Kidney (tissue), 14 donors: Measurements from ENCODE around the gene LLGL2. TPM values are rescaled to one million over a fixed set of nuclear protein-coding genes. Genes with fewer than 3 reads are reported as not detected.

Experiments used
- DNase-seq, 5 donors: peaks; one replicate each; pipeline ENCODE4 v3.0.0-alpha.2; 2013 to 2020
- FAIRE-seq: peaks from 2 replicates; lab custom pipeline; 2012; peaks lifted over from hg19 to GRCh38; lab: Jason Lieb, UNC
- H3K27ac ChIP-seq, 2 donors: one replicate each; pipeline ENCODE4 v1.7.0; 2013; ENCODE audit warnings: low read depth in 2 of 2, low read length in 2 of 2, inconsistent platforms in 1 of 2
- H3K27me3 ChIP-seq: one replicate; pipeline ENCODE4 v1.7.1; 2013; ENCODE audit warnings: low read length, inconsistent platforms; ENCODE audit not compliant: control insufficient read depth, insufficient read depth
- H3K36me3 ChIP-seq, 3 donors: one replicate each; pipeline versions ENCODE4 v1.7.0 to v1.7.1; 2013; ENCODE audit warnings: low read length in 3 of 3, control low read depth in 1 of 3, inconsistent platforms in 1 of 3; ENCODE audit not compliant: insufficient read depth in 3 of 3, control insufficient read depth in 2 of 3
- H3K4me1 ChIP-seq, 3 donors: one replicate each; pipeline versions ENCODE4 v1.7.0 to v1.7.1; 2013; ENCODE audit warnings: low read length in 3 of 3, inconsistent platforms in 1 of 3, low read depth in 1 of 3; ENCODE audit not compliant: control insufficient read depth in 2 of 3, insufficient read depth in 2 of 3
- H3K4me3 ChIP-seq, 3 donors: one replicate each; pipeline versions ENCODE4 v1.7.0 to v1.8.1; 2013; ENCODE audit warnings: low read length in 3 of 3, control low read depth in 1 of 3, inconsistent platforms in 1 of 3
- H3K9ac ChIP-seq, 3 donors: one replicate each; pipeline versions ENCODE4 v1.7.0 to v1.7.1; 2013; ENCODE audit warnings: low read length in 3 of 3, control low read depth in 1 of 3, inconsistent platforms in 1 of 3
- H3K9me3 ChIP-seq, 3 donors: one replicate each; pipeline versions ENCODE4 v1.7.0 to v1.7.1; 2013; ENCODE audit warnings: low read length in 3 of 3, control low read depth in 1 of 3, inconsistent platforms in 1 of 3; ENCODE audit not compliant: control insufficient read depth in 2 of 3, insufficient read depth in 1 of 3
- CTCF ChIP-seq: IDR thresholded peaks from 3 replicates; pipeline ENCODE4 v1.5.1; 2012; ENCODE audit warnings: mild to moderate bottlenecking, moderate library complexity, borderline replicate concordance; ENCODE audit not compliant: insufficient read depth; ENCODE audit errors: extremely low read depth
- intact Hi-C: fragments of 100-400 bp; cut with DNase I; formaldehyde crosslinking; loops from one replicate; pipeline ENCODE4 v1.11.1; 2022
- polyA plus RNA-seq: library from polyadenylated mRNA; stranded (reverse); fragments of 350-450 nt; fragmentation: Illumina TruSeq; extraction: RNeasy Lipid Tissue Mini Kit (QIAGEN cat#74804); gene quantifications from one replicate; pipeline ENCODE4 v1.2.3, GENCODE V29; 2014; ENCODE audit warnings: low read depth, low replicate concordance; ENCODE audit not compliant: insufficient read depth
- total RNA-seq: library from RNA; stranded (reverse); fragmentation: NEBNext Ultra II Directional; extraction: Animal tissue kit (Norgen Biotek cat#: 25700); gene quantifications from one replicate; pipeline ENCODE4 v1.2.1, GENCODE V29; 2021
- donor health status: control.
- donor health status: control.
- donor health status: control.
- donor health status: control.
- donor health status: control.
- donor health status: DM: yes; HTN: yes; CAD: no.
- donor health status: Normal renal cell carcinoma (clear cell type).

The LLGL2 gene
- total and polyA plus RNA-seq, 2 donors from 2014 or later: 181 to 262 TPM

GRCh38 chr17:75499313-75500022, 26.0 kb upstream of the LLGL2 start:
- Histone ChIP-seq H3K27me3 (no peaks in the 10 kb centered on the region), H3K36me3 (peaks cover 0 to 45% (median 12%) of the 10 kb centered on the region in 3 donors), H3K4me1 (peaks cover 0 to 28% (median 2%) of the 10 kb centered on the region in 3 donors), H3K9ac (no peak overlapping the region), H3K27ac (peak overlapping the region; percentile 36 to 63), H3K9me3 (no peaks in the 10 kb centered on the region), H3K4me3 (no peak overlapping the region)
- FAIRE-seq: no peak
- TF ChIP-seq CTCF: no peak
- peak in 3 of 5 donors; percentile 53 to 72 (median 68) for DNase-seq
- intact Hi-C loops: loop anchor here (10.0 kb wide), 1 partner anchor 75 kb away; no protein-coding TSS in a partner anchor

GRCh38 chr17:75500419-75501216, 24.9 kb upstream of the LLGL2 start:
- Histone ChIP-seq H3K27ac (peak overlapping the region; percentile 63 to 70), H3K4me1 (peaks cover 0 to 31% (median 5%) of the 10 kb centered on the region in 3 donors), H3K9me3 (no peaks in the 10 kb centered on the region), H3K4me3 (no peak overlapping the region), H3K9ac (peak overlapping the region in 1 of 3 donors; percentile 26), H3K27me3 (no peaks in the 10 kb centered on the region), H3K36me3 (peaks cover 0 to 53% (median 6%) of the 10 kb centered on the region in 3 donors)
- TF ChIP-seq CTCF: no peak
- FAIRE-seq (no peak), DNase-seq (no peak)
- intact Hi-C loops: loop anchor here (10.0 kb wide), 1 partner anchor 76 kb away; no protein-coding TSS in a partner anchor

GRCh38 chr17:75501378-75502071, 24.0 kb upstream of the LLGL2 start:
- intact Hi-C loops: loop anchor here (10.0 kb wide), 1 partner anchor 77 kb away; no protein-coding TSS in a partner anchor
- FAIRE-seq: no peak

More at GRCh38 chr17:75501378-75502071, 24.0 kb upstream of the LLGL2 start:
- Histone ChIP-seq H3K27me3 (no peaks in the 10 kb centered on the region), H3K27ac (peak overlapping the region; percentile 70 to 74), H3K9me3 (no peaks in the 10 kb centered on the region), H3K4me1 (peaks cover 0 to 31% (median 5%) of the 10 kb centered on the region in 3 donors), H3K36me3 (peaks cover 0 to 54% (median 5%) of the 10 kb centered on the region in 3 donors), H3K9ac (no peak overlapping the region), H3K4me3 (no peak overlapping the region)
- DNase-seq: no peak
- no peak for TF ChIP-seq CTCF
